ENCODE results near the gene MCC.

Gene MCC

DNA sequence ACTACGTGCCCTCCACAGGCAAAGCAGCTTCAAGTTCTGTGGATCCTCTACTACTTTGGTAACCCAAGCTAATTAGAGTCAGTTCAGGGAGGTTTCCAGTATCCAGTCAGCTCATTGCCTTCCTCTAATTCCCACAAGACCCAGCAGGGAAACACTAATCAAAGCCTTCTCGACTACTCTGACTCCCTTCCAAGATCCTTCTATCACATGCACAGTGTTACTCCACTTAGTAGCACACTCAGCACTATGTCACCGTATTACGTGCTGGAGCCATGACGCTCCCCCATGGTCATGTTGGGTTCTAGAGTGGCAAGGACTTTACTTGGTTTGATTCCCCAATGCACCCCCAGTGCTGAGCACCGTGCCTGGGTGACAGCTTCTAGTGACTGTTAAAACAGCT, 458.6 kb downstream of the MCC start:
- DNase-seq (ENCODE audit: low read depth) = no peak

DNA sequence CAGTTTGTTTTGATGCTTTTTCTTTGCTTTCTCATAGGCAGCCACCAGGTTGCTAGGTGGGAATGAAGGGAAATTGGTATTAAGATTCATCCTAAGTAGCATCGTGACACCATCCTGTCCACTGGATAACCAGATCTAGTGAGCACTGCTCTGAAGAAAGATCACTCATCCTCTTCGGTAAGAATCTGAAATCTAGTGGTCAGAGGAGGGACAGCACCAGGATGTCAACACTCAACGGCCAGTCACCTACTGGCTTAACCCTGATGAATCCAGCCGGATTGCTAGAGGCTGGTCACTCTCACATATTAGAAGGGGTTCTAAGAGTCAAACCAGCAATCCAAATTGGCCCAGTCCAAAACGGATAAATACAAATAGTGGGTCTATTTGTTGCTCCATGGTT, 460.8 kb downstream of the MCC start:
- DNase-seq (ENCODE audit: low read depth) = no peak

DNA sequence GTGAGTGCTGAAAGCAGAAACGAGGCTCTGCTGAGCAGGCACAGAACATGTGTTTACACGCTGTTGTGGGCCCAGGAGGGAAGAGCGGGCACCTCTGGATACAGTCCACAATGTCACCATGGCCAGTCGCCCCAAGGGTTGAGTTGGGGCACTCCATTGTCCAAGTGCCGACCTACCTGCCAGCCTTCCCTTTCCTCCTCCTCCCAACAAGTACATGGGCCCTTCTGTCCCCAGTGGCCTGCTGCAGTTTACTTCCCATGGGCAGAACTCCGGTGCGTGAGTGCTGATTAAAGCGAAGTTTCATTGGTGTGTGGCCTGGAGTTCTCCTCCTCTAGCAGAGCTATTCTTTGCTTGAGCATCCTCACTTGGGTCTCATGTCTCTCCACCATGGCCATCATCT, 461.2 kb downstream of the MCC start:
- DNase-seq (ENCODE audit: low read depth) = no peak

DNA sequence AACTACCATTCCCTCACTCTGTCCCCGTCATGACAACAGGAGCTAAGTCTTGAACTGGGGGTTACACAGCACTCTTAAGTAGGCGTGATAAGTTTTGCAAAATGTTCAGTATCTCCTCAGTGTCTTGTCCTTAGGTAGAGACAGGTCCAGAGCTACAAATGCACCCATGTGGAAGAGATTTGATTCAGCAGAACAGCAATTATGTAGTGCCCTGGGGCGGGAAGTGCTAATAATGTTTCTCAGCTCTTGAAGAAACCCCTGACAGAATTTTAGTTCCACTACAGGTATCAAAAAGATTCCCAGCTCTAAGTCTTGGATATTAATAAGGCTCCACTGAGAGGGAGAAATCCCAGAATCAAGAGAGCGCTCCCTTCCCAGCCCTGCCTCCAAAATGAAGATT, 462.0 kb downstream of the MCC start:
- DNase-seq (ENCODE audit: low read depth) = no peak

DNA sequence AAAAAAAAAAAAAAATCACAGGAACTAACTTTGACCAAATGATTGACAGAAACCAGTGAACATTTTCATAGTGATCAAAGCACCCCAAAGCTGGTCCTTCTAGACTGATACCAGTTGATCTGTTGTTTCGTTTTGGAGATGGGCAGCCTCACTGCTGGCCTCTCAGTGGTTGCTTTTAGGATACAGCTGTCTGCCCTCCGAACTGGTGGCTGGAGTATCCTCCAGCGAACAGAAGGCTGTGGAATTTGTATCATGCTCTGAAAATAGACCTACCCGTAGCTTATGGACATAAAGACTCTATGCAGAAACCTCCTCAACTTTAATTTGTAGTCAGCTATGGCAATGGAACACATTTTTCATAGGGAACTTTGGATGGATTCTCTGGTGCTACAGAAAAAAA, 462.7 kb downstream of the MCC start:
- no peak for DNase-seq (ENCODE audit: low read depth)

DNA sequence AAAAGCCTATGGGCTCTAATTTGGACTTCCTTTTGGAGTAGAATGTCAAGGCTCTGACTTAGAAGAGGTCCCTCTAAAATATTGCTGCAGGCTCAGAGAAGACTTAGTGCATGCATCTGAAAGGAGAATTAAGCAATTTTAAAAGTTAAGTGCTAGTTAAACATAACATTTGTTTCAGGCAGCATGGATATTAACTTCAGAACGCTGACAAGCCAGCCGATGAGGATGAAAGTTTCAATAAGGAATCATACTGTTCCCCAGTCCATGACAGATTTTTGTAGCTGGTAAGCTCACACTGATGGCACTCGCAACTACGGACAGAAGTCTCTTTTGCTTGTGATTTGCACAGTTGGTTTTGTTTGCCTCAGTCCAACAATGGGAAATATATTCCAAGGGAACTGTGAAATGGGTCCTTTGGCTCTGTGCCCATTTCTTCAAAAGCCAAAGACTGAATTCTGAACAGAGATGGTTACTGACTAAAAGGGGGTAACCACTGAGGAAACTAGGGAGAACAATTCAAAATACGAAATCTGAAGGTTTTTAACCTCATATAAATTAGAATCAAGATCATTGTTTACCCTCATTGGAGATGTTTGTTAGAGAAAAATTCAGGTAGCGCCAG, 464.1 kb downstream of the MCC start:
- DNase-seq (ENCODE audit: low read depth) = no peak

DNA sequence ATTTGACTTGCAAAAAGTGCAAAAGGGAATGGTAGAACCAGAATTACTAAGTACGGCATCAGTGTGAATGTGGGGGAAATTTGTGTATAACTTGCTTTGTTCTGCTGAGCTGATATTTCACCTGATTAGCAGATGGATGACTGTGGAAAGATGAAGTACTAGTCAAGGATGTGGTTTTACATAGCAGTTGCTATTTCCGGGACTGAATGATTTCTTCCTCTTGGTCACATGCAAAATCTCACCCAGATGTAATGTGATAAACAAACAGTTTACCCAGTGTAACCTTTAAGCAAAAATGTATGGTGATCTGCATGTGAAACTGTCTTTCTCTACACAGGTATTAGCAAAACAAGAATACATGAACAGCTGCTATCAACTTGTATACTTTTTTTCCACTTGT, 465.6 kb downstream of the MCC start:
- no peak for DNase-seq (ENCODE audit: low read depth)

DNA sequence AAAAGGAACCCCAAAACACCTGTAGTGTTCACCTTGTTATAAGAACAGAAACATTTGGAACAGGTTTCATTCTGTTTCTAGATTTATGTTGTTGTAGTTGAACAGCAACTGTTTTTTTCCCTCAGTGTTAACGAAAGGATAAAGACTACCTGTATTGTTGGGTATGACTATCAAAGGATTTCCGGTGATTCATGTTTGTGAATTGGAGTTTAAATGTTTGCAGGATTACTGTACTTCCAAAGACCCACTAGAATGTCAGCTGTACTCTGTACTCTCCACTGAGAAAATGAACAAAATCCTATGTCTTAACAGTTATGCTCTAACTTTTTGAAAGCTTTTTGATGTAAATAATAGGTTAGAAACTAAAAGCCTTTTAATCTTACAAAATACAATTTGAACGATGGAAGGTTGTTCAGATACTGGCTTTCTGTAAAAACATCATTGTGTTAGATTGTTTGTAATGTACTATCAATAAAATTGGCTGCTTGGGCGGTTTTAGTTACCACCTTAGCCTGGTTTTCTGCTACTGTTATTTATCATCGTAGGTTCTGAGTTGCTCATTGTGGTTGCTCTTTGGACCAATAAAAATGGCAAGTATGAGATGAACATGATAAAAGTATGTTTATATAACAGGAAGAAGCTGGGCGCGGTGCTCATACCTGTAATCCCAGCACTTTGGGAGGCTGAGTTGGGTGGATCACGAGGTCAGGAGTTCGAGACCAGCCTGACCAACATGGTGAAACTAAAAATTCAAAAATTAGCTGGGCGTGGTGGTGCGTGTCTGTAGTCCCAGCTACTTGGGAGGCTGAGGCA, 467.6 kb downstream of the MCC start:
- DNase-seq (ENCODE audit: low read depth) = no peak

DNA sequence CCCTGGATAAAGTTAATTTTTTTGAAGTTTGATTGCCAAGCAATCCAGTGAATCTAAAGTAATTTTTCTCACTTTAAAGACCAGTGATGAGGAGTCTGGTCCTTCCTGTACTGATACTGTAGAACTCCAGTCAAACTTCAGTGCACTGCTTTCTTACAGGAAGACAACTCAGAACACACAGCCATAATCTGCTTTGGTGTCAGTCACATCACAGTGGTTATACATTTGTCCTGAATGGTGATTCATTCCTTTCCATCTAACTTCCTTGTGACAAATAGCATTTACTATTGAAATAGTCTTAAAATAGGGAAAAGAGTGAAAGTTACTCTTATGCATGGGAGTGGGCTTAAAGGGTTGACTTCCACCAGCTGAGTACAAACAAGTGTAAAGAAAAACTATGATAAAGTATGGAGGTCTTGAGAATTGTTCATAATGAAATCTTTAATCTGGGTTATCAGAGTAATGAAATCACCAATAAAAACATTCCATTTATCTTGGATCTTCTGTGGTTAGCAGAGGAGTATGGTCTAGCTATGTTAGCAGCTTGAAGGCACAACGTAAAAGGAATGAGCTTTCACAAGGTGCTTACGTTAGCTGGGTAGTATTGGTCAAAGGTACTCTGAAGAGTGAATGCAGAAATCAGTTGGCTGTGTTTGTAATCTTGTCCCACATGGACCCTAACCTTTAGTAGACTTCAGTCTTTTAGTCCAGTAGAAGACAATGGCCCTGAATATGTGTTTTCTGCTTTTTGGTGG, 470.2 kb downstream of the MCC start:
- no peak for DNase-seq (ENCODE audit: low read depth)

DNA sequence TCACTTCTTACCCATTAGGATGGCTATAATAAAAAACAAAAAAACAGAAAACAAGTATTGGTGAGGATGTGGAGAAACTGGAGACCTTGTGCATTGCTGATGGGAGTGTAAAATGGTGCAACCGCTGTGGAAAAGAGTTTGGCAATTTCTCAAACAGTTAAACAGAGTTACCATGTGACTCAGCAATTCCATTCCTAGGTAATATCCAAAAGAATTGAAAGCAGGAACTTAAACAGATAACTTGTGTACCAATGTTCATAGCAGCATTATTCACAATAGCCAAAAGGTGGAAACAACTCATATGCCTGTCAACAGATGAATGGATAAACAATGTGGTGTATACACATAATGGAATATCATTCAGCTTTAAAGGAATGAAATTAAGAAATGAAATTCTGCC, 482.8 kb downstream of the MCC start:
- DNase-seq (ENCODE audit: low read depth) = no peak

DNA sequence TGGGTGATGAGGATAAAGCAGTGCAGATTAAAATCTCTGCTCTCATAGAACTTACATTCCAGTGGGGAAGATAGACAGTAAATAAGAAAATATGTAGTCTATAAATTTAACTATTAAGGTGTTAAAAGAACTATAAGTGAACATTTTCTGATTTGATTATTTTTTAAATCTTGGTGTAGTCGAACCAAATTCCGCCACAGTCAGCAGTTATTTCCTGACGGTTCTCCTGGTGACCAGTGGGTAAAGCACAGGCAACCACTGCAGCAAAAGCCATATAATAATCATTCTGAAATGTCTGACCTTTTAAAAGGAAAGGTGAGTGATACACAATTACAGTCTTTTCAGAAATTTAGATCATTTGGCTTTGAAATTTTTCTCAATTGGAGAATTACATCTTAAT, 484.5 kb downstream of the MCC start:
- DNase-seq (ENCODE audit: low read depth) = no peak

DNA sequence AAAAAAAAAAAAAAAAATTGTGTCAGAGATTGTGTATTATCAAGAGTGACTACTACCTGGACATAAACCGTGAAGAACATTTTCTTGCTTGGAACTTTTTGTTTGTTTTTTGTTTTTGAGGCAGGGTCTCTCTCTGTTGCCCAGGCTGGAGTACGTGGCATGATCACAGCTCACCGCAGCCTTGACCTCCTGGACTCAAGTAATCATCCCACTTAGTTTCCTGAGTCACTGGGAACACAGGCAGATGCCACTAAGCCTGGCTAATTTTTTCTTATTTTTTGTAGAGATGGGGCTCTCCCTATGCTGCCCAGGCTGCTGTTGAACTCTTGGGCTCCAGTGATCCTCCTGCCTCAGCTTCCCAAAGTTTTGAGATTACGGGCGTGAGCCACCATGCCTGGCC, 485.8 kb downstream of the MCC start:
- no peak for DNase-seq (ENCODE audit: low read depth)

DNA sequence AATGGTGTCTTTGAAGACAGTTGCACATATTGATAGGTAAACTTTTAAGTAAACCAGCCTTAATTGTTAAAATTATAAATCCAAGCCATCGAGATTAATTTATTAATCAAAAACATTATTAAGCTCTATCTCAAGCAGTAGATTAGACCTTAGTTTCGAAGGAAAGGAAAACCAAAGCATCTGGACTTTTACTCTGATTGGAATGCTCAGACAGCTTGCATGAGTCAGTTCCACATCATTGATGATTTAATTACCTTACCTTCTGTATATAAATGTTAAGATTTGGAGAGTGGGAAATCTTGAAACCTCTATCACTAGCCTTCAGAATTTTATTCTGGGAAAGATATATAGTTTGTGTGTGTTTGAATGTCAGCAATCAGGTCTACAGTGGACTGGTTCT, 487.8 kb downstream of the MCC start:
- no peak for DNase-seq (ENCODE audit: low read depth)

DNA sequence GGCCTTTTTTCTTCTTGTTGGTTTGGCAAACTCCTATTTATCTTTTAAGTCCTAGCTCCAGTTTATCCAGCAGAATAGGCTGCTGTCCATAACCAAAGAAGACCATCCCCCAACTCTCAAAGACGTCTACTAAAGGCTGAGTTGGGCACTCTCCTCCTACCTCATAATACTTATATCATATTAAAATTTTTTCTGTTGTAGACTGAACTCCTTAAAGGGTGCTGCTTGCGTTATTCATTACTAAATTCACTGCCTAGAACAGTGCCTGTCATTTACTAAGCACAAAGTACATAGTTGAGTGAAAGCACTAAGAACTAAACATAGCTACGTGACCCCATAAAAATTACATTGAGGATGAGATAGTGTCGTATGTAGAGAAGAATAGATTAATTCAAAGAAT, 490.0 kb downstream of the MCC start:
- DNase-seq (ENCODE audit: low read depth) = no peak

DNA sequence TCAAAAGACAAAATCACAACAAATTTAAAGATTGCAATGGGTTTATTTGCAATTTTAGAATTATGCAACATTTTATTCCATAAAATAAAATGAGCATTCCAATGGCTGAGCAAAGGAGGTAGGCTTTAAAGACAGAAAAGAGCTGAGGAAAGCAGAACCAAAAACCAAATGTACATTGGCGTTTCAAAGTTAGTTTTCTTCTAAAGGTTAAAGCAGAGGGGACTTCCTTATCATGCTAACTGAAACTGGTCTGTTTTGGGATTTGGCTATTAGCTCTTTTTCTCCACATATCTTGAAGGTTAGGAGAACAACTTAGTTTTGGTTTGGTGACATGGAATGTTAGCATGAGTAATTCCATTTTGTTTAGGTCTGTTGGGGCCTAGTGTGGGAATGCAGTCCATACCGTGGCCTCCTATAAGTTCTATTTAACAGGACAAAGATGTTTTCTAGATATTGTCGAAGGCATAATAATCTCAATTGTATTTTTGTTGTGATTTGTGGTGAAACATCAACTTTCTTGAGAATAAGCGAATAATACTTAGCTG, 491.4 kb downstream of the MCC start:
- DNase-seq (ENCODE audit: low read depth) = no peak

DNA sequence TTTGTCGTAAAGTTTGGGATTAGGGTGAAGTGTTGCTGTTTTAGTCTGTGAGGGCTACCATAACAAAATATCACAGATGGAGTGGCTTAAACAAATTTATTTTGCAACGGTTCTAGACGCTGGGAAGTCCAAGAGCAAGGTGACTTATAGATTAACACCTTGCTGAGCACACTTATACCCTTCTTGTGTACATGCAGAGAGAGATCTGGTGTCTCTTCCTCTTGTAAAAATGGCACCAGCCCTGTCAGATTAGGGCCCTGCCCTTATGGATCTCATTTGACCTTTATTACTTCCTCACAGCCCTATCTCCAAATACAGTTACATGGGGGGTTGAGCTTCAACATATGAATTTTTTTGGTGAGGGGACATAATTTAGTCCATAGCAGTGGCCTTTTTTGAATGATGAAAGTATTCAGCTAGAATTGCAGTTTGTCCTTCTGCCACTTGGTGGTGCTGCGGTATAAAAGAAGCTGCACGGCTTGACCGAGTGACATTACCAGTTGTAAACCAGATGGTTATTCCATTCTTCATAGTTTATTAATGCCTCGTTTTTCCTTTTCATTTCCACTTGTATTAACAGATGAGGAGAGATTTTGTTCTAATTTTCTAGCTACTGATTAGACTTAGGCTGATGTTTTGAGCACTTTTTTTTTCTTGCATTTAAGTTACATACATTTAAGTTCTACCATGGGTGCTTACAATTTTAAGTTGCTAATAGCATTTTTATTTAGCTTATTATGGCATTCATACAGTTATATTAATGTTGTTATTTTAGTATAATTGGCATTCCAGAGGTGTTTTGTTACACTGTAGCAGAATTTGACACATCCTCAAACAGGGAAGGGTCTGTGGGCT, 492.3 kb downstream of the MCC start:
- DNase-seq (ENCODE audit: low read depth) = peak; percentile 58

DNA sequence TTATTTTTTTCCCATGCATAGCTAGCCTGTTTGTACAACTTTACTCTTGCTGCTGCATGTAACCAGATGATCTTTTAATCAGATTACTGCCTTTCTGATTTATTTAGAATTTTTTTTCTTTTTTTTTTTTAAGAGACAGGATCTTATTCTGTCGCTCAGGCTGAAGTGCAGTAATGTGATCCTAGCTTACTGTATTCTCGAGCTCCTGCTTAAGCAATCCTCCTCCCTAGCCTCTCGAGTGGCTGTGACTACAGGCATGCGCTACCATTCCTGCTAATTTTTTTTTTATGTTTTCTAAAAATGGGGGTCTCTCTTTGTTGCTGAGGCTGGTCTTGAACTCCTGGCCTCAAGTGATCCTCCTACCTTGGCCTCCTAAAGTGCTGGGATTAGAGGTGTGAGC, 502.0 kb downstream of the MCC start:
- no peak for DNase-seq (ENCODE audit: low read depth)

DNA sequence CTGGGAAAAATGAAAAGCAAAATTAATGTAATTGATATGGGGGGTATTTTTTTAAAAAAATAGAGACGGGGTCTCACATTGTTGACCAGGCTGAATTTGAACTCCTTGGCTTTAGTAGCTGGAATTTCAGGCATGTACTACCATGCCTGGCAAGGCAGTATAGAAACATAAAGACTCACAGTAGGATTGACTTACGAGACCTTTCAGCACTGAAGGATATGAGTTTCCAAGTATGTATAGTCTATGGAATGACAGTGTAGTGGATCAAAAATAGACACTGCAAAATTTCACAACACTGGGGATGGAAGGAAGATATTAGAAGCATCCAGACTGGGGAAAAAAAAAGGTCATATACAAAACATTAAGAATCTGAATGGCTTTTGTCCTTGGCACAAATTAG, 504.9 kb downstream of the MCC start:
- DNase-seq (ENCODE audit: low read depth) = no peak

DNA sequence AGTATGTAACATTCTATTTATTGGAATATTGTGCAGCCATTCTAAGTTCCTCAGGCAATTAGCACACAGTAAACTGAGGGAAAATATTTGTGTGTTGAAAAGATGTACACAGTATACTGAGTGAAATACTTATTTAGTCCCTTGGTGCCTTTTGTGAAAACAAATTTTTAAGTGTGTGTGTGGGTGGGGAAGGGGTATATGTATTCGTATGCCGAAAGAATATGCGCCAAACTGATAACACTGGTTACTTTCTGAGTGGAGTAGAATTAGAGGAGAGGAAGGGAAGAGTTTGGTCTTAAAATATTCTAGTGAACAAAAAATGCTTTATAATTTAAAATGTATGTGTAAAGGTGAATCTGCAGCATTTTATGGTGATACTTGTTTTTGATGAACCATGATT, 508.5 kb downstream of the MCC start:
- no peak for DNase-seq (ENCODE audit: low read depth)

DNA sequence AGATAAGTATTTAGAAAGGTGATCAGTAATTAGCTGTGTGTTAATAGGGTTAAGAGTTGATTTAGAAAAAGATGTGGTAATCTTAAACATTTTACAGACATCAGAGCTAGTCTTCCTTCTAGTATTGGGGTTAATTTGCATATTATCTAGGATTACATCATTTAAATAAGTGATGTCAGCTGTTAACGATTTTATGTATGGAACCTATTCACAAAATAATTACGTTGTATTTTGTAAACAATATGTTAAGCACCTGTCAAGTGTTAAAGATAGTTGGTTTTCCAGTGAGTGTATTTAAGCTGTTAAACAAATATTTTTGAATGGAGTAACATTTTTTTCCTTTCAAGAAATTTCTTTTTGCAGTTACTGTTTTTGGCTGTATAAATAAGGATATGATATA, 509.4 kb downstream of the MCC start:
- DNase-seq (ENCODE audit: low read depth) = no peak

DNA sequence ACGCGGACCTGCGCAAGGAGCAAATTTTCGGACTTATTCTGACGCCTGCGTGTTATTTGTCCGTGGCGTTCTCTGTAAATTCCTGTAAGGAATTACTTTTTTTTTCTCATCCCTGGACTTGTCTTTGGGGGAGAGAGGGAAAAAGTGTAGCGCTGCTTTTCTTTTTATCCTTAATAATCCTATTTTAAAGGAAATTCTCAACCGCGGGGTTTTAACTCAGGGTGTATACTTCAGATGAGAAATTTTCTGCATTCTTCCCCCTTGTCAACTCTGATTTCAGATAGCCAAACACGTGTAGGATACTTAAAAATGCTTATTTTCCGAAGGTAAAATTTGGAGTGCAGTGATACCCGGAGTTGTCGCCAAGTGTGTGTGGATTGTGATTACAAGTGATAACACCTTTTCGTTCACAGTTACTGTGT, 510.8 kb downstream of the MCC start:
- DNase-seq (ENCODE audit: low read depth) = no peak
